SHP77 treated with DMSO at 0.1 percent for 48 hours (cell line): ENCODE data around the gene KMO.

Experiments
- DNase-seq: peaks from one replicate; lab custom pipeline; 2025; lab: John Stamatoyannopoulos, UW

KMO gene

GRCh38 chr1:241593186-241593585, 61.0 kb downstream of the KMO start:
- DNase-seq, result no peak

- no peak for DNase-seq
These were observed 64.5 kb downstream of the KMO start for GRCh38 chr1:241596633-241597032.

- no peak for DNase-seq
These were observed 66.1 kb downstream of the KMO start for GRCh38 chr1:241598249-241598648.

GRCh38 chr1:241600496-241600901, 68.3 kb downstream of the KMO start:
- no peak for DNase-seq

- no peak for DNase-seq
These were observed 71.6 kb downstream of the KMO start for GRCh38 chr1:241603731-241604245.

- DNase-seq, result no peak
These were observed 73.1 kb downstream of the KMO start for GRCh38 chr1:241605146-241605805.

- DNase-seq, result no peak
These were observed 74.4 kb downstream of the KMO start for GRCh38 chr1:241606544-241606943.

- no peak for DNase-seq
These were observed 75.3 kb downstream of the KMO start for GRCh38 chr1:241607497-241607896.

- DNase-seq, result no peak
These were observed 76.3 kb downstream of the KMO start for GRCh38 chr1:241608379-241609033.

- DNase-seq, result peak; percentile 12
These were observed 78.1 kb downstream of the KMO start for GRCh38 chr1:241610056-241610815.

- peak; percentile 46 for DNase-seq
These were observed 78.9 kb downstream of the KMO start for GRCh38 chr1:241611063-241611462.

- DNase-seq, result no peak
These were observed 79.6 kb downstream of the KMO start for GRCh38 chr1:241611736-241612135.

- no peak for DNase-seq
These were observed 80.6 kb downstream of the KMO start for GRCh38 chr1:241612533-241613477.

- DNase-seq, result no peak
These were observed 82.0 kb downstream of the KMO start for GRCh38 chr1:241614144-241614543.

GRCh38 chr1:241614572-241614971, 82.4 kb downstream of the KMO start:
- DNase-seq, result no peak

- no peak for DNase-seq
These were observed 83.1 kb downstream of the KMO start for GRCh38 chr1:241615043-241615974.

GRCh38 chr1:241617426-241617825, 85.2 kb downstream of the KMO start:
- DNase-seq, result no peak

- DNase-seq, result no peak
These were observed 90.5 kb downstream of the KMO start for GRCh38 chr1:241622669-241623068.

GRCh38 chr1:241624935-241625334, 92.8 kb downstream of the KMO start:
- DNase-seq, result no peak

- no peak for DNase-seq
These were observed 95.5 kb downstream of the KMO start for GRCh38 chr1:241627453-241628259.
